ENCODE data around the gene ERC2. TPM values are rescaled to one million over a fixed set of nuclear protein-coding genes. Genes with fewer than 3 reads are reported as not detected.

ERC2 gene
- total RNA-seq, 3 donors from 2014 or later (not counting 1 experiment from before 2014, with no cell fraction given): not detected

DNA sequence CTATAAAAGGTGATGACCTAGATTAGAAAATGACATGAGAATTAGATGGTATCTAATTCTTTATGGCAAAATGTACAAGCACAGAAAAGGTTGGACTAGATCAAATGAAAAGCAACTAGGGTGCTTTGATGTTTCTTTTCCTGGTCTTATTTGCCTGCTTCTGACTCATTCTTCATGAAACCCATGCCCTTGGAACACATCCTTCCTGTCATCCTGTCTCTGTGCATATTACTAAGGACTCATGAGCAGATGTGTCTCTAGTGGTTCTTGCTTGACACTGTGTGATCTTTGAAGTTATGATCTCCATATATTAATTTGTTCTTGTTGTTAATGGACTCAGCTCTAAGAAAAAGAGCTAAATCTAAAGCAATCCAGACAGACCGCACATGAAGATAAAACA lies 314.0 kb downstream of the ERC2 start:
- Histone ChIP-seq H3K27me3 (ENCODE audit: control insufficient read depth, insufficient read depth, low read length) (no peaks in the 10 kb centered on the region), H3K27ac (ENCODE audit: low read length) (no peak overlapping the region), H3K4me3 (ENCODE audit: low read length) (no peak overlapping the region), H3K9me3 (ENCODE audit: control insufficient read depth, insufficient read depth, low read length) (no peaks in the 10 kb centered on the region), H3K36me3 (ENCODE audit: control insufficient read depth, insufficient read depth, low read length) (no peaks in the 10 kb centered on the region), H3K4me1 (ENCODE audit: control insufficient read depth, insufficient read depth, low read length) (no peaks in the 10 kb centered on the region)
- intact Hi-C loops (cut with micrococcal nuclease): no loop called here
- DNase-seq (no peak), ATAC-seq (no peak)
- Mint-ChIP-seq H3K4me1 (no peaks in the 10 kb centered on the region), H3K9me3 (peaks cover 0 to 4% of the 10 kb centered on the region in 2 donors), H3K4me3 (no peak overlapping the region), H3K27ac (no peak overlapping the region), H3K36me3 (no peaks in the 10 kb centered on the region), H3K27me3 (ENCODE audit: low read depth in 2 of 2) (peaks cover 0 to 2% of the 10 kb centered on the region in 2 donors)
- 100% methylated on average over 1 of the region's 1 CpG for WGBS (ENCODE audit: insufficient coverage)
- TF ChIP-seq, protein P1, sequence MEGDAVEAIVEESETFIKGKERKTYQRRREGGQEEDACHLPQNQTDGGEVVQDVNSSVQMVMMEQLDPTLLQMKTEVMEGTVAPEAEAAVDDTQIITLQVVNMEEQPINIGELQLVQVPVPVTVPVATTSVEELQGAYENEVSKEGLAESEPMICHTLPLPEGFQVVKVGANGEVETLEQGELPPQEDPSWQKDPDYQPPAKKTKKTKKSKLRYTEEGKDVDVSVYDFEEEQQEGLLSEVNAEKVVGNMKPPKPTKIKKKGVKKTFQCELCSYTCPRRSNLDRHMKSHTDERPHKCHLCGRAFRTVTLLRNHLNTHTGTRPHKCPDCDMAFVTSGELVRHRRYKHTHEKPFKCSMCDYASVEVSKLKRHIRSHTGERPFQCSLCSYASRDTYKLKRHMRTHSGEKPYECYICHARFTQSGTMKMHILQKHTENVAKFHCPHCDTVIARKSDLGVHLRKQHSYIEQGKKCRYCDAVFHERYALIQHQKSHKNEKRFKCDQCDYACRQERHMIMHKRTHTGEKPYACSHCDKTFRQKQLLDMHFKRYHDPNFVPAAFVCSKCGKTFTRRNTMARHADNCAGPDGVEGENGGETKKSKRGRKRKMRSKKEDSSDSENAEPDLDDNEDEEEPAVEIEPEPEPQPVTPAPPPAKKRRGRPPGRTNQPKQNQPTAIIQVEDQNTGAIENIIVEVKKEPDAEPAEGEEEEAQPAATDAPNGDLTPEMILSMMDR (IDR thresholded peaks at IDR 0.05): no peak

DNA sequence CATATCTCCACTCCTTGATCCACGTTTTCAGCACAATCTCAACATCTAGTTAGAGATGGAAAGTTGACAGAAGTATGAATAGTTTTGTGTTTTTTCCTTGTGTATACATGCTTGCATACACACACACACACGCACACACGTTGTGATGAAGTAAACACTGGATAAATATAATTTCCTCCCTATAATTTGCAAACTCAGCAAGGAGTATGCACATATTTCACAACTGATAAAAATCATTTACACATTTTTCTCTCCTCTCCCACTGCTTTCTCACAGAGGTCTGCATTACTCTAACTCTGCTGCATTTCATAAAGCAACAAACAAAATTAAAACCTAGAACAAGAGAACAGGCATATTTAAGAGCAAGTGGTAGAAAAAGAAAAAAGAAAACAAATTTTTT lies 320.9 kb downstream of the ERC2 start:
- H3K4me1 Mint-ChIP-seq: no peaks in the 10 kb centered on the region
- H3K9me3 ChIP-seq (ENCODE audit: control insufficient read depth, insufficient read depth, low read length): no peaks in the 10 kb centered on the region
- no peak overlapping the region for H3K4me3 Mint-ChIP-seq
- TF ChIP-seq, protein P1 (IDR thresholded peaks at IDR 0.05): no peak
- no peaks in the 10 kb centered on the region for H3K36me3 ChIP-seq (ENCODE audit: control insufficient read depth, insufficient read depth, low read length)
- H3K36me3 Mint-ChIP-seq: no peaks in the 10 kb centered on the region
- H3K27me3 ChIP-seq (ENCODE audit: control insufficient read depth, insufficient read depth, low read length): no peaks in the 10 kb centered on the region
- no peak overlapping the region for H3K27ac ChIP-seq (ENCODE audit: low read length)
- no peak overlapping the region for H3K4me3 ChIP-seq (ENCODE audit: low read length)
- DNase-seq: no peak
- peaks cover 0 to 2% of the 10 kb centered on the region in 2 donors for H3K27me3 Mint-ChIP-seq (ENCODE audit: low read depth in 2 of 2)
- no peak for ATAC-seq
- no peak overlapping the region for H3K27ac Mint-ChIP-seq
- 100% methylated on average over 2 of the region's 3 CpGs for whole genome bisulfite sequencing (ENCODE audit: insufficient coverage)
- H3K9me3 Mint-ChIP-seq: no peaks in the 10 kb centered on the region
- intact Hi-C loops (cut with micrococcal nuclease): no loop called here
- no peaks in the 10 kb centered on the region for H3K4me1 ChIP-seq (ENCODE audit: control insufficient read depth, insufficient read depth, low read length)

DNA sequence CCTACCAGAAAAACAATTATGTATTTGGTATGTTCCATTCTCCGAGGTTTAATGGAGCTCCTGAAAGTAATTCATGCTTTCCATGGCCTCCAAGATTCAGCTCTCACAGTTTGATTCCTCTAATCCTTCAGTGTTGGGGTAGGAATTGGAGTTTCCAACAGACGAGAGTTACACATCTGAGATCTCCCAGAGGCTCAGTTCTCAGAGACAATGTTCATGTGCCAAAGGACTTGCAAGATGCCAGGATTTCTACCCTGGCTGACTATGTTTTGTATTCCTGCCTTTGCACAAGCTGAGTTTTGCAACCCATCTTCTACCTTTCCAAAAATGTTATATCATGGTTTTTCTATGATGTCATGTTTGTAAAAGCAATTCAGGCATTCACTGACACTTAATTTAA lies 322.9 kb downstream of the ERC2 start:
- no peak for DNase-seq
- no peaks in the 10 kb centered on the region for H3K4me1 Mint-ChIP-seq
- Histone ChIP-seq H3K9me3 (ENCODE audit: control insufficient read depth, insufficient read depth, low read length) (no peaks in the 10 kb centered on the region), H3K36me3 (ENCODE audit: control insufficient read depth, insufficient read depth, low read length) (no peaks in the 10 kb centered on the region), H3K27me3 (ENCODE audit: control insufficient read depth, insufficient read depth, low read length) (no peaks in the 10 kb centered on the region), H3K4me3 (ENCODE audit: low read length) (no peak overlapping the region), H3K27ac (ENCODE audit: low read length) (no peak overlapping the region), H3K4me1 (ENCODE audit: control insufficient read depth, insufficient read depth, low read length) (no peaks in the 10 kb centered on the region)
- H3K27ac Mint-ChIP-seq: no peak overlapping the region
- 66% methylated on average over 2 of the region's 2 CpGs for WGBS (ENCODE audit: insufficient coverage)
- H3K4me3 Mint-ChIP-seq: no peak overlapping the region
- intact Hi-C loops (cut with micrococcal nuclease): no loop called here
- TF ChIP-seq, protein P1 (IDR thresholded peaks at IDR 0.05): no peak
- peaks cover 0 to 3% of the 10 kb centered on the region in 2 donors for H3K9me3 Mint-ChIP-seq
- no peaks in the 10 kb centered on the region for H3K36me3 Mint-ChIP-seq
- no peaks in the 10 kb centered on the region for H3K27me3 Mint-ChIP-seq (ENCODE audit: low read depth in 2 of 2)
- no peak for ATAC-seq

DNA sequence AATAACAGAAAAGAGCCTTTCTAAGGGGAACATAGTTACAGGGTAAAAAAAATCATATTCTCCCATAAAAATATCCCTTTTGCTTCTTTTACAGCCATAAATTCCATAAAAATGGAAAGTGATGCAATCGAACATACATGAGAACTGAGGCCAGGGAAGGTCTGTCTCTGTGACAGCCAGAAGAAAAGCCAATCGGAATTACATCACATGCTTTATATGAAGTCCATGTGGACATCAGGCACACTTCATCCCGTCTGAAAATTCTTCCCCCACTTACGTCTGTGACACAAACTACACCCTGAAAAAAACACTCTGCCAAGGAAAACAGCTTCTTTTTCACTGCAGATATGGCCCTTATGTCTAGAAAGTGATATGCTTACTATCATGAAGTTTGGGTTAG lies 323.5 kb downstream of the ERC2 start:
- H3K4me1 Mint-ChIP-seq: no peaks in the 10 kb centered on the region
- Histone ChIP-seq H3K27ac (ENCODE audit: low read length) (no peak overlapping the region), H3K4me3 (ENCODE audit: low read length) (no peak overlapping the region), H3K27me3 (ENCODE audit: control insufficient read depth, insufficient read depth, low read length) (no peaks in the 10 kb centered on the region), H3K4me1 (ENCODE audit: control insufficient read depth, insufficient read depth, low read length) (no peaks in the 10 kb centered on the region), H3K36me3 (ENCODE audit: control insufficient read depth, insufficient read depth, low read length) (no peaks in the 10 kb centered on the region), H3K9me3 (ENCODE audit: control insufficient read depth, insufficient read depth, low read length) (no peaks in the 10 kb centered on the region)
- H3K9me3 Mint-ChIP-seq: peaks cover 0 to 3% of the 10 kb centered on the region in 2 donors
- no peak overlapping the region for H3K27ac Mint-ChIP-seq
- ATAC-seq: no peak
- intact Hi-C loops (cut with micrococcal nuclease): no loop called here
- H3K27me3 Mint-ChIP-seq (ENCODE audit: low read depth in 2 of 2): no peaks in the 10 kb centered on the region
- WGBS (ENCODE audit: insufficient coverage): 88% methylated on average over 4 of the region's 4 CpGs
- TF ChIP-seq, protein P1 (IDR thresholded peaks at IDR 0.05): no peak
- no peaks in the 10 kb centered on the region for H3K36me3 Mint-ChIP-seq
- no peak for DNase-seq
- H3K4me3 Mint-ChIP-seq: no peak overlapping the region

Data from natural killer cell (primary cell).